WTC11 (cell line): ENCODE results near the gene CMTM1.

Experiments
- ATF2 ChIP-seq: sonication (generic); formaldehyde crosslinking; IDR thresholded peaks from 2 replicates; pipeline ENCODE4 v1.8.1; 2022; ENCODE audit warnings: low read depth, missing genetic modification reagents, borderline replicate concordance
- CREB1 ChIP-seq: sonication (generic); formaldehyde crosslinking; IDR thresholded peaks from 2 replicates; pipeline ENCODE4 v1.8.0; 2023; ENCODE audit warnings: mild to moderate bottlenecking, missing genetic modification reagents
- E2F1 ChIP-seq: sonication (generic); formaldehyde crosslinking; IDR thresholded peaks from 2 replicates; pipeline ENCODE4 v1.8.0; 2022; ENCODE audit warnings: mild to moderate bottlenecking, missing genetic modification reagents
- ESRRA ChIP-seq: sonication (generic); formaldehyde crosslinking; IDR thresholded peaks from 2 replicates; pipeline ENCODE4 v1.8.1; 2022; ENCODE audit warnings: mild to moderate bottlenecking, missing genetic modification reagents, borderline replicate concordance
- HMGXB4 ChIP-seq: sonication (generic); formaldehyde crosslinking; IDR thresholded peaks from 2 replicates; pipeline ENCODE4 v1.8.1; 2023; ENCODE audit warnings: mild to moderate bottlenecking, moderate library complexity, missing genetic modification reagents
- MLX ChIP-seq: sonication (generic); formaldehyde crosslinking; IDR thresholded peaks from 2 replicates; pipeline ENCODE4 v1.8.1; 2023; ENCODE audit warnings: mild to moderate bottlenecking, missing genetic modification reagents, moderate library complexity
- NFYB ChIP-seq: sonication (generic); formaldehyde crosslinking; conservative IDR thresholded peaks from 2 replicates; pipeline ENCODE4 v1.8.0; 2022; ENCODE audit warnings: low read depth, missing genetic modification reagents
- USF2 ChIP-seq: sonication (generic); formaldehyde crosslinking; IDR thresholded peaks from 2 replicates; pipeline ENCODE4 v1.8.1; 2023; ENCODE audit warnings: mild to moderate bottlenecking, missing genetic modification reagents, moderate library complexity
- TF ChIP-seq, protein P1 (sequence below): fragments of 200-600 bp; IDR thresholded peaks from 2 replicates; pipeline ENCODE4 v1.8.0; 2022; ENCODE audit warnings: antibody characterized with exemption

DNA sequence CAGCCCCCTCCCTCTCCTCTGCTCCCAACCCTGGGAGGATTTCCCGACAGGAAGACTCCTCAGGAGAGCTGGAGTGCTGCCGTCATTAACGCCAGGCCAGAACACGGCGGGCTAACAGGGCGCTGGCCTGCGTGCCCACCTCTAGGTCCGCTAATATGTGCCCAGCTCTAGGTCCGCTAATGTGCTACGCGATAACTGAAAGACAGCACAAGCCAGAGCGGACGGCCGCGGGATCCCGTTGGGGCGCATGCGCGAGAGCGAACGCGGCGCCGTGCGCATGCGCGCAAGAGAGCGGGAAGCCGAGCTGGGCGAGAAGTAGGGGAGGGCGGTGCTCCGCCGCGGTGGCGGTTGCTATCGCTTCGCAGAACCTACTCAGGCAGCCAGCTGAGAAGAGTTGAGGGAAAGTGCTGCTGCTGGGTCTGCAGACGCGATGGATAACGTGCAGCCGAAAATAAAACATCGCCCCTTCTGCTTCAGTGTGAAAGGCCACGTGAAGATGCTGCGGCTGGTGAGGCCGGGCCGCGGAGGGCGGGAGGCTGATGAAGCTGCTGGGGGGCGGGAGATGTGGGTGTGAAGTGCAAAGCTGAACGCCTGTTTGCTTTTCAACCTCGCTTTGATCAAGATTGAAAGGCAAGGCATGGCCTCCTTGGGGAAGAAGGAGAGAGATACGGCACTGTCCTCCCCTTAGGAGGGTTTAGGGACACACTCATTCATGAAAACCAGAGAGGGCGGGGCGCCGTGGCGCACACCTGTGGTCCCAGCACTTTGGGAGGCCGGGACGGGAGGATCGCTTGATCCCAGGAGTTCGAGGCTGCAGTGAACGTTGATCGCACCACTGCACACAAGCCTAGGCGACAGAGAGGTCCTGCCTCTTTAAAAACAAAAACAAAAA lies 13.7 kb upstream of the CMTM1 start, which contains the start of gene CKLF:
- peak; percentile 84 for TF ChIP-seq HMGXB4 (CRISPR knock-in tag)
- TF ChIP-seq CREB1 (CRISPR knock-in tag) = peak; percentile 92
- TF ChIP-seq E2F1 = peak; percentile 98
- TF ChIP-seq ESRRA (CRISPR knock-in tag) = peak; percentile 92
- TF ChIP-seq, protein P1, sequence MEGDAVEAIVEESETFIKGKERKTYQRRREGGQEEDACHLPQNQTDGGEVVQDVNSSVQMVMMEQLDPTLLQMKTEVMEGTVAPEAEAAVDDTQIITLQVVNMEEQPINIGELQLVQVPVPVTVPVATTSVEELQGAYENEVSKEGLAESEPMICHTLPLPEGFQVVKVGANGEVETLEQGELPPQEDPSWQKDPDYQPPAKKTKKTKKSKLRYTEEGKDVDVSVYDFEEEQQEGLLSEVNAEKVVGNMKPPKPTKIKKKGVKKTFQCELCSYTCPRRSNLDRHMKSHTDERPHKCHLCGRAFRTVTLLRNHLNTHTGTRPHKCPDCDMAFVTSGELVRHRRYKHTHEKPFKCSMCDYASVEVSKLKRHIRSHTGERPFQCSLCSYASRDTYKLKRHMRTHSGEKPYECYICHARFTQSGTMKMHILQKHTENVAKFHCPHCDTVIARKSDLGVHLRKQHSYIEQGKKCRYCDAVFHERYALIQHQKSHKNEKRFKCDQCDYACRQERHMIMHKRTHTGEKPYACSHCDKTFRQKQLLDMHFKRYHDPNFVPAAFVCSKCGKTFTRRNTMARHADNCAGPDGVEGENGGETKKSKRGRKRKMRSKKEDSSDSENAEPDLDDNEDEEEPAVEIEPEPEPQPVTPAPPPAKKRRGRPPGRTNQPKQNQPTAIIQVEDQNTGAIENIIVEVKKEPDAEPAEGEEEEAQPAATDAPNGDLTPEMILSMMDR = no peak
- TF ChIP-seq ATF2 (CRISPR knock-in tag) = peak; percentile 91
- TF ChIP-seq NFYB = peak; percentile 56
- peak; percentile 51; the same call in 1 of the 2 replicates for TF ChIP-seq USF2
- peak; percentile 97 for TF ChIP-seq MLX (CRISPR knock-in tag)
